K562 (cell line): Measurements from ENCODE around the gene KIF5A. TPM values are rescaled to one million over a fixed set of nuclear protein-coding genes. Genes with fewer than 3 reads are reported as not detected.

Experiments used
- ATF1 ChIP-seq, 2 experiments: fragments of 450-650 bp in 1 of 2; IDR thresholded peaks; 2 replicates each; pipeline ENCODE4 v1.6.1; 2016; ENCODE audit warnings: missing compliant biosample characterization in 1 of 2, missing genetic modification characterization in 1 of 2
- BRCA1 ChIP-seq, 2 experiments: fragments of 450-650 bp in 1 of 2; sonication (generic) in 1 of 2; formaldehyde crosslinking in 1 of 2; IDR thresholded peaks; 2 replicates each; pipeline versions ENCODE4 v1.5.0 to v1.6.1; 2017 to 2020; ENCODE audit warnings: mild to moderate bottlenecking in 1 of 2, missing genetic modification reagents in 1 of 2
- CBX8 ChIP-seq: fragments of 200-600 bp; sonication (generic); IDR thresholded peaks from 2 replicates; pipeline ENCODE4 v1.6.1; 2012; ENCODE audit warnings: borderline replicate concordance, mixed run types, low read depth, mild to moderate bottlenecking, moderate library complexity, mixed read lengths, low read length, control low read depth, inconsistent platforms; ENCODE audit not compliant: poor library complexity, severe bottlenecking; ENCODE audit errors: extremely low read depth
- DPF2 ChIP-seq: fragments of 450-650 bp; IDR thresholded peaks from 2 replicates; pipeline ENCODE4 v1.6.1; 2016
- E2F3 ChIP-seq: fragments of 250-450 bp; sonication (Bioruptor Pico); IDR thresholded peaks from 2 replicates; pipeline ENCODE4 v1.4.0; 2020; ENCODE audit warnings: mild to moderate bottlenecking
- GTF2E2 ChIP-seq: fragments of 200-800 bp; sonication (Bioruptor generic); IDR thresholded peaks from 2 replicates; pipeline ENCODE4 v1.6.1; 2016; ENCODE audit warnings: missing genetic modification characterization, missing compliant biosample characterization
- HMGN3 ChIP-seq: IDR thresholded peaks from 2 replicates; pipeline ENCODE4 v1.6.1; 2011; ENCODE audit warnings: borderline replicate concordance, low read depth, mild to moderate bottlenecking, mixed read lengths, low read length; ENCODE audit not compliant: insufficient read length; ENCODE audit errors: extremely low read depth
- LARP7 ChIP-seq: fragments of 450-650 bp; IDR thresholded peaks from 2 replicates; pipeline ENCODE4 v1.6.1; 2016
- MTF1 ChIP-seq: fragments of 250-450 bp; sonication (Bioruptor Pico); IDR thresholded peaks from 2 replicates; pipeline ENCODE4 v1.9.0; 2021; ENCODE audit warnings: moderate library complexity, mild to moderate bottlenecking, inconsistent platforms, borderline replicate concordance
- PKNOX1 ChIP-seq: fragments of 450-650 bp; IDR thresholded peaks from 2 replicates; pipeline ENCODE4 v1.6.1; 2016
- PPARD ChIP-seq: fragments of 250-450 bp; sonication (Bioruptor Pico); IDR thresholded peaks from 2 replicates; pipeline ENCODE4 v1.8.0; 2022; ENCODE audit warnings: inconsistent platforms, mild to moderate bottlenecking, moderate library complexity
- SAP30 ChIP-seq: fragments of 200-600 bp; sonication (generic); IDR thresholded peaks from 2 replicates; pipeline ENCODE4 v1.6.1; 2012; ENCODE audit warnings: borderline replicate concordance, low read depth, mild to moderate bottlenecking, moderate library complexity, low read length, control low read depth, inconsistent platforms; ENCODE audit not compliant: insufficient read depth, poor library complexity, severe bottlenecking
- TAF7 ChIP-seq: fragments of 450-650 bp; IDR thresholded peaks from 2 replicates; pipeline ENCODE4 v1.6.1; 2016; ENCODE audit warnings: missing genetic modification characterization, missing compliant biosample characterization
- TCFL5 ChIP-seq: fragments of 250-450 bp; sonication (Bioruptor Pico); conservative IDR thresholded peaks from 2 replicates; pipeline ENCODE4 v1.6.1; 2021; ENCODE audit warnings: mild to moderate bottlenecking, moderate library complexity, matching md5 sums
- ZBTB33 ChIP-seq: sonication (generic); formaldehyde crosslinking; IDR thresholded peaks from 2 replicates; pipeline ENCODE4 v1.8.1; 2023; ENCODE audit warnings: mild to moderate bottlenecking, missing genetic modification reagents
- ZC3H4 ChIP-seq: sonication (generic); formaldehyde crosslinking; IDR thresholded peaks from 2 replicates; pipeline ENCODE4 v1.9.0; 2021; ENCODE audit warnings: missing genetic modification reagents, borderline replicate concordance
- ZNF23 ChIP-seq: fragments of 250-450 bp; sonication (Bioruptor Pico); IDR thresholded peaks from 2 replicates; pipeline ENCODE4 v1.4.0; 2020; ENCODE audit warnings: mild to moderate bottlenecking
- ZNF316 ChIP-seq: fragments of 450-650 bp; IDR thresholded peaks from 2 replicates; pipeline ENCODE4 v1.6.1; 2016
- polyA plus RNA-seq, 8 experiments: library from polyadenylated mRNA; depleted of rRNA in 4 of 8; stranded (reverse) in 5 of 8; unstranded in 3 of 8; fragments of >200 nt; fragmentation: Nextera tagmentation in 2 of 8; fragmentation: Illumina TruSeq in 1 of 8; extraction: Ambion mirVana in 2 of 8; extraction: Trizol in 1 of 8; gene quantifications; 2 replicates each; pipeline versions ENCODE4 v1.2.1 to v1.2.3, GENCODE V29; 2011 to 2014; ENCODE audit warnings: inconsistent platforms in 1 of 8, missing spikeins in 1 of 8
- total RNA-seq, 7 experiments: library from RNA; depleted of rRNA in 6 of 7; stranded (reverse); fragments of >200 nt in 6 of 7; fragmentation: Illumina TruSeq in 2 of 7; extraction: Trizol in 2 of 7; gene quantifications; 2 replicates each; pipeline versions ENCODE4 v1.2.1 to v1.2.3, GENCODE V29; 2011 to 2021; ENCODE audit warnings: low replicate concordance in 1 of 7
- TF ChIP-seq, protein P1 (sequence below): fragments of 250-450 bp; sonication (Bioruptor Pico); IDR thresholded peaks from 2 replicates; pipeline ENCODE4 v1.4.0; 2020; ENCODE audit warnings: mild to moderate bottlenecking
- TF ChIP-seq, protein P2 (sequence below), 2 experiments: fragments of 450-650 bp; conservative IDR thresholded peaks; 2 replicates each; pipeline ENCODE4 v1.6.1; 2017; ENCODE audit warnings: mild to moderate bottlenecking in 2 of 2, moderate library complexity in 2 of 2

KIF5A gene
- total and polyA plus RNA-seq, 9 of the 15 experiments (the other 6 are each of a cell fraction or from before 2014, with no cell fraction given), result 3.4 to 17.7 (median 8.0) TPM

- TF ChIP-seq ZBTB33 (CRISPR knock-in tag), result no peak
- TF ChIP-seq TCFL5 (CRISPR knock-in tag), result no peak
- TF ChIP-seq ZNF23, result no peak
- TF ChIP-seq ZC3H4 (CRISPR knock-in tag), result peak; percentile 82; the same call in 1 of the 2 replicates
- TF ChIP-seq PPARD (CRISPR knock-in tag), result no peak
- no peak for TF ChIP-seq CBX8
- TF ChIP-seq LARP7, result no peak
- TF ChIP-seq, protein P1, sequence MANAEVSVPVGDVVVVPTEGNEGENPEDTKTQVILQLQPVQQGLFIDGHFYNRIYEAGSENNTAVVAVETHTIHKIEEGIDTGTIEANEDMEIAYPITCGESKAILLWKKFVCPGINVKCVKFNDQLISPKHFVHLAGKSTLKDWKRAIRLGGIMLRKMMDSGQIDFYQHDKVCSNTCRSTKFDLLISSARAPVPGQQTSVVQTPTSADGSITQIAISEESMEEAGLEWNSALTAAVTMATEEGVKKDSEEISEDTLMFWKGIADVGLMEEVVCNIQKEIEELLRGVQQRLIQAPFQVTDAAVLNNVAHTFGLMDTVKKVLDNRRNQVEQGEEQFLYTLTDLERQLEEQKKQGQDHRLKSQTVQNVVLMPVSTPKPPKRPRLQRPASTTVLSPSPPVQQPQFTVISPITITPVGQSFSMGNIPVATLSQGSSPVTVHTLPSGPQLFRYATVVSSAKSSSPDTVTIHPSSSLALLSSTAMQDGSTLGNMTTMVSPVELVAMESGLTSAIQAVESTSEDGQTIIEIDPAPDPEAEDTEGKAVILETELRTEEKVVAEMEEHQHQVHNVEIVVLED (CRISPR knock-in tag), result no peak
- TF ChIP-seq, protein P2, sequence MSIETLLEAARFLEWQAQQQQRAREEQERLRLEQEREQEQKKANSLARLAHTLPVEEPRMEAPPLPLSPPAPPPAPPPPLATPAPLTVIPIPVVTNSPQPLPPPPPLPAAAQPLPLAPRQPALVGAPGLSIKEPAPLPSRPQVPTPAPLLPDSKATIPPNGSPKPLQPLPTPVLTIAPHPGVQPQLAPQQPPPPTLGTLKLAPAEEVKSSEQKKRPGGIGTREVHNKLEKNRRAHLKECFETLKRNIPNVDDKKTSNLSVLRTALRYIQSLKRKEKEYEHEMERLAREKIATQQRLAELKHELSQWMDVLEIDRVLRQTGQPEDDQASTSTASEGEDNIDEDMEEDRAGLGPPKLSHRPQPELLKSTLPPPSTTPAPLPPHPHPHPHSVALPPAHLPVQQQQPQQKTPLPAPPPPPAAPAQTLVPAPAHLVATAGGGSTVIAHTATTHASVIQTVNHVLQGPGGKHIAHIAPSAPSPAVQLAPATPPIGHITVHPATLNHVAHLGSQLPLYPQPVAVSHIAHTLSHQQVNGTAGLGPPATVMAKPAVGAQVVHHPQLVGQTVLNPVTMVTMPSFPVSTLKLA (conservative IDR thresholded peaks at IDR 0.05), result 0 out of 4 replicates have a peak, but pooled peaks of 1 of the 2 experiments have one; percentile 36
- no peak for TF ChIP-seq ATF1 (CRISPR knock-in tag; IDR thresholded peaks at IDR 0.05)
- no peak for TF ChIP-seq ATF1 (tag; IDR thresholded peaks at IDR 0.05)
- TF ChIP-seq SAP30, result peak; percentile 21
- no peak for TF ChIP-seq GTF2E2 (tag)
- TF ChIP-seq MTF1, result no peak
- TF ChIP-seq HMGN3, result no peak
- peak; percentile 58 for TF ChIP-seq DPF2
- TF ChIP-seq ZNF316, result peak; percentile 35
- no peak for TF ChIP-seq BRCA1 (IDR thresholded peaks at IDR 0.05)
- 0 out of 2 replicates have a peak, but pooled peaks have one; percentile 65 for TF ChIP-seq BRCA1 (CRISPR knock-in tag; IDR thresholded peaks at IDR 0.05)
- no peak for TF ChIP-seq TAF7 (tag)
- peak; percentile 70 for TF ChIP-seq PKNOX1
- no peak for TF ChIP-seq E2F3
Measured at GRCh38 chr12:57545809-57546437, 3.9 kb upstream of the KIF5A start (continued).
